Activated naive CD8-positive, alpha-beta T cell treated with anti-CD3 and anti-CD28 coated beads for 36 hours (primary cell): ENCODE data around the gene SEL1L3. TPM values are rescaled to one million over a fixed set of nuclear protein-coding genes. Genes with fewer than 3 reads are reported as not detected.
A peak's percentile ranks its signal among the peaks of the same experiment; 100 is the strongest.

Source experiments
- DNase-seq: peaks from one replicate; pipeline ENCODE4 v3.0.0; 2021
- H3K27ac Mint-ChIP-seq: one replicate; pipeline ENCODE4 v1.8.0; 2022; ENCODE audit warnings: mild to moderate bottlenecking, moderate library complexity, mixed read lengths
- H3K27me3 Mint-ChIP-seq: one replicate; pipeline ENCODE4 v1.8.0; 2022; ENCODE audit warnings: mild to moderate bottlenecking, mixed read lengths
- H3K36me3 Mint-ChIP-seq: one replicate; pipeline ENCODE4 v1.8.0; 2021; ENCODE audit warnings: mild to moderate bottlenecking, mixed read lengths
- H3K4me1 Mint-ChIP-seq: one replicate; pipeline ENCODE4 v1.8.0; 2021; ENCODE audit warnings: mixed read lengths
- H3K4me3 Mint-ChIP-seq: one replicate; pipeline ENCODE4 v1.8.0; 2022; ENCODE audit warnings: mild to moderate bottlenecking, moderate library complexity, mixed read lengths
- H3K9me3 Mint-ChIP-seq: one replicate; pipeline ENCODE4 v1.8.0; 2022; ENCODE audit warnings: mixed read lengths
- total RNA-seq, 2 experiments: library from RNA; stranded (reverse); gene quantifications; one replicate each; pipeline ENCODE4 v1.2.3, GENCODE V29; 2021

Gene SEL1L3
- total RNA-seq, 2 experiments from 2014 or later = 25.5 to 27.1 TPM

GRCh38 chr4:25779021-25779420 lies 83.8 kb downstream of the SEL1L3 start:
- no peak for DNase-seq
- H3K27ac Mint-ChIP-seq = no peak overlapping the region
- H3K4me3 Mint-ChIP-seq = no peak overlapping the region
- peaks cover 52% of the 10 kb centered on the region for H3K36me3 Mint-ChIP-seq
- peaks cover 6% of the 10 kb centered on the region for H3K9me3 Mint-ChIP-seq
- H3K27me3 Mint-ChIP-seq = no peaks in the 10 kb centered on the region
- H3K4me1 Mint-ChIP-seq = peaks cover 3% of the 10 kb centered on the region

- Mint-ChIP-seq H3K4me1 (no peaks in the 10 kb centered on the region), H3K36me3 (peaks cover 52% of the 10 kb centered on the region), H3K4me3 (no peak overlapping the region), H3K27ac (no peak overlapping the region), H3K27me3 (no peaks in the 10 kb centered on the region), H3K9me3 (peaks cover 6% of the 10 kb centered on the region)
- DNase-seq = no peak
Observed at GRCh38 chr4:25776795-25777194, 86.0 kb downstream of the SEL1L3 start.

- H3K4me1 Mint-ChIP-seq = no peaks in the 10 kb centered on the region
- H3K4me3 Mint-ChIP-seq = no peak overlapping the region
- no peaks in the 10 kb centered on the region for H3K27me3 Mint-ChIP-seq
- peaks cover 45% of the 10 kb centered on the region for H3K36me3 Mint-ChIP-seq
- DNase-seq = no peak
- no peak overlapping the region for H3K27ac Mint-ChIP-seq
- H3K9me3 Mint-ChIP-seq = peaks cover 6% of the 10 kb centered on the region
Observed at GRCh38 chr4:25775166-25775565, 87.6 kb downstream of the SEL1L3 start.

- Mint-ChIP-seq H3K9me3 (peaks cover 5% of the 10 kb centered on the region), H3K27ac (no peak overlapping the region), H3K36me3 (peaks cover 32% of the 10 kb centered on the region), H3K4me1 (no peaks in the 10 kb centered on the region), H3K4me3 (no peak overlapping the region), H3K27me3 (no peaks in the 10 kb centered on the region)
- no peak for DNase-seq
Observed at GRCh38 chr4:25773358-25773757, 89.4 kb downstream of the SEL1L3 start.

- no peak overlapping the region for H3K4me3 Mint-ChIP-seq
- peaks cover 20% of the 10 kb centered on the region for H3K36me3 Mint-ChIP-seq
- no peak overlapping the region for H3K27ac Mint-ChIP-seq
- DNase-seq = no peak
- H3K4me1 Mint-ChIP-seq = no peaks in the 10 kb centered on the region
- no peaks in the 10 kb centered on the region for H3K27me3 Mint-ChIP-seq
- no peaks in the 10 kb centered on the region for H3K9me3 Mint-ChIP-seq
Observed at GRCh38 chr4:25771672-25772071, 91.1 kb downstream of the SEL1L3 start.

- Mint-ChIP-seq H3K27ac (no peak overlapping the region), H3K36me3 (peaks cover 16% of the 10 kb centered on the region), H3K27me3 (no peaks in the 10 kb centered on the region), H3K4me1 (no peaks in the 10 kb centered on the region), H3K4me3 (no peak overlapping the region), H3K9me3 (no peaks in the 10 kb centered on the region)
- no peak for DNase-seq
Observed at GRCh38 chr4:25770847-25771246, 91.9 kb downstream of the SEL1L3 start.

GRCh38 chr4:25769251-25769650 lies 93.5 kb downstream of the SEL1L3 start:
- no peak overlapping the region for H3K27ac Mint-ChIP-seq
- H3K9me3 Mint-ChIP-seq = no peaks in the 10 kb centered on the region
- H3K36me3 Mint-ChIP-seq = peaks cover 13% of the 10 kb centered on the region
- no peak for DNase-seq
- no peaks in the 10 kb centered on the region for H3K27me3 Mint-ChIP-seq
- H3K4me3 Mint-ChIP-seq = no peak overlapping the region
- H3K4me1 Mint-ChIP-seq = no peaks in the 10 kb centered on the region

GRCh38 chr4:25767877-25768725 lies 94.7 kb downstream of the SEL1L3 start:
- Mint-ChIP-seq H3K4me1 (no peaks in the 10 kb centered on the region), H3K9me3 (no peaks in the 10 kb centered on the region), H3K27me3 (no peaks in the 10 kb centered on the region), H3K36me3 (peaks cover 13% of the 10 kb centered on the region), H3K27ac (no peak overlapping the region), H3K4me3 (no peak overlapping the region)
- peak; percentile 13 for DNase-seq

- H3K4me3 Mint-ChIP-seq = no peak overlapping the region
- no peaks in the 10 kb centered on the region for H3K27me3 Mint-ChIP-seq
- DNase-seq = no peak
- no peak overlapping the region for H3K27ac Mint-ChIP-seq
- no peaks in the 10 kb centered on the region for H3K4me1 Mint-ChIP-seq
- peaks cover 44% of the 10 kb centered on the region for H3K36me3 Mint-ChIP-seq
- no peaks in the 10 kb centered on the region for H3K9me3 Mint-ChIP-seq
Observed at GRCh38 chr4:25760518-25761157, 102.2 kb downstream of the SEL1L3 start.

GRCh38 chr4:25760048-25760447 lies 102.7 kb downstream of the SEL1L3 start:
- Mint-ChIP-seq H3K4me3 (no peak overlapping the region), H3K27ac (no peak overlapping the region), H3K9me3 (no peaks in the 10 kb centered on the region), H3K27me3 (no peaks in the 10 kb centered on the region), H3K36me3 (peaks cover 46% of the 10 kb centered on the region), H3K4me1 (no peaks in the 10 kb centered on the region)
- DNase-seq = no peak

- Mint-ChIP-seq H3K27ac (no peak overlapping the region), H3K4me1 (no peaks in the 10 kb centered on the region), H3K9me3 (no peaks in the 10 kb centered on the region), H3K27me3 (no peaks in the 10 kb centered on the region), H3K36me3 (peaks cover 43% of the 10 kb centered on the region), H3K4me3 (no peak overlapping the region)
- no peak for DNase-seq
Observed at GRCh38 chr4:25759101-25759500, 103.7 kb downstream of the SEL1L3 start.

GRCh38 chr4:25757452-25757851 lies 105.3 kb downstream of the SEL1L3 start:
- Mint-ChIP-seq H3K4me3 (no peak overlapping the region), H3K4me1 (no peaks in the 10 kb centered on the region), H3K27ac (no peak overlapping the region), H3K36me3 (peaks cover 33% of the 10 kb centered on the region), H3K9me3 (no peaks in the 10 kb centered on the region), H3K27me3 (no peaks in the 10 kb centered on the region)
- no peak for DNase-seq

GRCh38 chr4:25756503-25756902 lies 106.3 kb downstream of the SEL1L3 start:
- no peak for DNase-seq
- no peaks in the 10 kb centered on the region for H3K4me1 Mint-ChIP-seq
- no peak overlapping the region for H3K27ac Mint-ChIP-seq
- peaks cover 32% of the 10 kb centered on the region for H3K36me3 Mint-ChIP-seq
- no peak overlapping the region for H3K4me3 Mint-ChIP-seq
- H3K27me3 Mint-ChIP-seq = no peaks in the 10 kb centered on the region
- H3K9me3 Mint-ChIP-seq = no peaks in the 10 kb centered on the region

- no peaks in the 10 kb centered on the region for H3K9me3 Mint-ChIP-seq
- peaks cover 32% of the 10 kb centered on the region for H3K36me3 Mint-ChIP-seq
- H3K4me3 Mint-ChIP-seq = no peak overlapping the region
- H3K27ac Mint-ChIP-seq = no peak overlapping the region
- no peak for DNase-seq
- H3K27me3 Mint-ChIP-seq = no peaks in the 10 kb centered on the region
- H3K4me1 Mint-ChIP-seq = no peaks in the 10 kb centered on the region
Observed at GRCh38 chr4:25755911-25756310, 106.9 kb downstream of the SEL1L3 start.

- no peaks in the 10 kb centered on the region for H3K27me3 Mint-ChIP-seq
- H3K36me3 Mint-ChIP-seq = peaks cover 12% of the 10 kb centered on the region
- H3K9me3 Mint-ChIP-seq = no peaks in the 10 kb centered on the region
- DNase-seq = no peak
- H3K27ac Mint-ChIP-seq = no peak overlapping the region
- no peaks in the 10 kb centered on the region for H3K4me1 Mint-ChIP-seq
- no peak overlapping the region for H3K4me3 Mint-ChIP-seq
Observed at GRCh38 chr4:25753239-25753638, 109.5 kb downstream of the SEL1L3 start.

- Mint-ChIP-seq H3K9me3 (no peaks in the 10 kb centered on the region), H3K27ac (no peak overlapping the region), H3K27me3 (no peaks in the 10 kb centered on the region), H3K4me1 (no peaks in the 10 kb centered on the region), H3K36me3 (peaks cover 11% of the 10 kb centered on the region), H3K4me3 (no peak overlapping the region)
- no peak for DNase-seq
Observed at GRCh38 chr4:25750874-25751273, 111.9 kb downstream of the SEL1L3 start.
